Peyer's patch (tissue), 4 donors: ENCODE results near the gene APOA1.

Experiments
- POLR2A ChIP-seq, 2 donors: fragments of 450-650 bp; IDR thresholded peaks; one replicate each; pipeline ENCODE4 v1.5.1; 2017; ENCODE audit warnings: antibody characterized with exemption in 2 of 2, mild to moderate bottlenecking in 2 of 2, moderate library complexity in 2 of 2
- TF ChIP-seq, protein P1 (sequence below), 6 experiments: fragments of 450-650 bp in 4 of 6; fragments of 200-600 bp in 2 of 6; sonication (generic) in 1 of 6; IDR thresholded peaks; one replicate each; pipeline ENCODE4 v1.5.1; 2017 to 2019; ENCODE audit warnings: antibody characterized with exemption in 6 of 6, mild to moderate bottlenecking in 3 of 6, moderate library complexity in 1 of 6

GRCh38 chr11:116861539-116861938 lies 24.1 kb upstream of the APOA1 start:
- TF ChIP-seq, protein P1, sequence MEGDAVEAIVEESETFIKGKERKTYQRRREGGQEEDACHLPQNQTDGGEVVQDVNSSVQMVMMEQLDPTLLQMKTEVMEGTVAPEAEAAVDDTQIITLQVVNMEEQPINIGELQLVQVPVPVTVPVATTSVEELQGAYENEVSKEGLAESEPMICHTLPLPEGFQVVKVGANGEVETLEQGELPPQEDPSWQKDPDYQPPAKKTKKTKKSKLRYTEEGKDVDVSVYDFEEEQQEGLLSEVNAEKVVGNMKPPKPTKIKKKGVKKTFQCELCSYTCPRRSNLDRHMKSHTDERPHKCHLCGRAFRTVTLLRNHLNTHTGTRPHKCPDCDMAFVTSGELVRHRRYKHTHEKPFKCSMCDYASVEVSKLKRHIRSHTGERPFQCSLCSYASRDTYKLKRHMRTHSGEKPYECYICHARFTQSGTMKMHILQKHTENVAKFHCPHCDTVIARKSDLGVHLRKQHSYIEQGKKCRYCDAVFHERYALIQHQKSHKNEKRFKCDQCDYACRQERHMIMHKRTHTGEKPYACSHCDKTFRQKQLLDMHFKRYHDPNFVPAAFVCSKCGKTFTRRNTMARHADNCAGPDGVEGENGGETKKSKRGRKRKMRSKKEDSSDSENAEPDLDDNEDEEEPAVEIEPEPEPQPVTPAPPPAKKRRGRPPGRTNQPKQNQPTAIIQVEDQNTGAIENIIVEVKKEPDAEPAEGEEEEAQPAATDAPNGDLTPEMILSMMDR (IDR thresholded peaks at IDR 0.05) = no peak
- no peak for TF ChIP-seq POLR2A (IDR thresholded peaks at IDR 0.05)
